RCC 7860 (cell line): ENCODE measurements around the gene ZNF618.
A peak's percentile ranks its signal among the peaks of the same experiment; 100 is the strongest.

Experiments used
- DNase-seq: peaks from one replicate; pipeline ENCODE4 v3.0.0-alpha.2; 2015; ENCODE audit warnings: low spot score
- FAIRE-seq: peaks from 2 replicates; lab custom pipeline; 2012; peaks lifted over from hg19 to GRCh38; lab: Jason Lieb, UNC

The ZNF618 gene

GRCh38 chr9:114014044-114014443 is 137.9 kb downstream of the ZNF618 start:
- DNase-seq (no peak), FAIRE-seq (no peak)

GRCh38 chr9:114015607-114016006 is 139.5 kb downstream of the ZNF618 start:
- DNase-seq (no peak), FAIRE-seq (no peak)

- DNase-seq (no peak), FAIRE-seq (no peak)
Observed at GRCh38 chr9:114016101-114016500, 140.0 kb downstream of the ZNF618 start.

GRCh38 chr9:114016629-114017423 is 140.7 kb downstream of the ZNF618 start:
- DNase-seq (no peak), FAIRE-seq (no peak)

GRCh38 chr9:114017741-114018715 is 141.9 kb downstream of the ZNF618 start:
- FAIRE-seq: no peak
- no peak for DNase-seq

- FAIRE-seq: no peak
- no peak for DNase-seq
Observed at GRCh38 chr9:114021578-114021977, 145.5 kb downstream of the ZNF618 start.

GRCh38 chr9:114023961-114024360 is 147.9 kb downstream of the ZNF618 start:
- no peak for DNase-seq
- peak; percentile 14 for FAIRE-seq

GRCh38 chr9:114025196-114025753 is 149.2 kb downstream of the ZNF618 start:
- no peak for DNase-seq
- FAIRE-seq: no peak

- FAIRE-seq: no peak
- DNase-seq: no peak
Observed at GRCh38 chr9:114025760-114026159, 149.7 kb downstream of the ZNF618 start.

- no peak for DNase-seq
- FAIRE-seq: no peak
Observed at GRCh38 chr9:114026335-114026734, 150.2 kb downstream of the ZNF618 start.

GRCh38 chr9:114027159-114027862 is 151.2 kb downstream of the ZNF618 start:
- FAIRE-seq (no peak), DNase-seq (no peak)

GRCh38 chr9:114027863-114028465 is 151.9 kb downstream of the ZNF618 start:
- FAIRE-seq (no peak), DNase-seq (no peak)

GRCh38 chr9:114028646-114029045 is 152.5 kb downstream of the ZNF618 start:
- no peak for DNase-seq
- FAIRE-seq: no peak

GRCh38 chr9:114029311-114030170 is 153.4 kb downstream of the ZNF618 start:
- no peak for FAIRE-seq
- DNase-seq: no peak

GRCh38 chr9:114030364-114030763 is 154.3 kb downstream of the ZNF618 start:
- no peak for FAIRE-seq

GRCh38 chr9:114031037-114031630 is 155.0 kb downstream of the ZNF618 start:
- FAIRE-seq: no peak
- no peak for DNase-seq

More at GRCh38 chr9:114030364-114030763, 154.3 kb downstream of the ZNF618 start:
- DNase-seq: no peak

GRCh38 chr9:114031948-114032840 is 156.1 kb downstream of the ZNF618 start:
- no peak for FAIRE-seq
- no peak for DNase-seq
